Neural cell (in vitro differentiated cells): ENCODE measurements around the gene CACNA1C. TPM values are rescaled to one million over a fixed set of nuclear protein-coding genes. Genes with fewer than 3 reads are reported as not detected.

Experiments
- H2AFZ ChIP-seq: fragments of 200-600, 300-800 bp; sonication (generic), shearing (Covaris generic); 2 replicates; pipeline ENCODE4 v1.6.0; 2014; ENCODE audit warnings: low read depth, mild to moderate bottlenecking, antibody characterized with exemption, low read length, moderate library complexity
- H3F3A ChIP-seq: fragments of 200-600 bp; shearing (Covaris generic); 2 replicates; pipeline ENCODE4 v1.6.1; 2016; ENCODE audit warnings: mild to moderate bottlenecking, moderate library complexity, mixed read lengths, antibody characterized with exemption, low read length; ENCODE audit not compliant: insufficient read depth, poor library complexity, severe bottlenecking
- H3K27ac ChIP-seq: fragments of 200-600, 300-800 bp; sonication (generic), shearing (Covaris generic); 2 replicates; pipeline ENCODE4 v1.5.1; 2014; ENCODE audit warnings: mild to moderate bottlenecking, low read length, moderate library complexity
- H3K27me3 ChIP-seq: fragments of 300-800, 200-600 bp; sonication (generic), shearing (Covaris generic); 2 replicates; pipeline ENCODE4 v1.6.0; 2014; ENCODE audit warnings: mild to moderate bottlenecking, low read depth, low read length, moderate library complexity; ENCODE audit not compliant: insufficient read depth
- H3K36me3 ChIP-seq: fragments of 300-800, 200-600 bp; sonication (generic), shearing (Covaris generic); 2 replicates; pipeline ENCODE4 v1.5.1; 2014; ENCODE audit warnings: mild to moderate bottlenecking, antibody characterized with exemption, low read length, moderate library complexity; ENCODE audit not compliant: insufficient read depth
- H3K4me2 ChIP-seq: fragments of 300-800, 200-600 bp; sonication (generic), shearing (Covaris generic); 2 replicates; pipeline ENCODE4 v1.6.0; 2014; ENCODE audit warnings: mild to moderate bottlenecking, low read length
- H3K4me3 ChIP-seq: fragments of 300-800, 200-600 bp; sonication (generic), shearing (Covaris generic); 2 replicates; pipeline ENCODE4 v1.5.1; 2014; ENCODE audit warnings: mild to moderate bottlenecking, low read length, moderate library complexity
- H3K79me2 ChIP-seq: fragments of 200-600 bp; shearing (Covaris generic); replicated peaks from 2 replicates; pipeline ENCODE4 v1.6.0; 2014; ENCODE audit warnings: mild to moderate bottlenecking, low read length, moderate library complexity; ENCODE audit not compliant: insufficient read depth
- H3K9ac ChIP-seq: fragments of 300-800, 200-600 bp; sonication (generic), shearing (Covaris generic); 2 replicates; pipeline ENCODE4 v1.6.1; 2016; ENCODE audit warnings: mild to moderate bottlenecking, low read length, mixed read lengths
- H3K9me2 ChIP-seq: fragments of 200-600 bp; shearing (Covaris generic); 2 replicates; pipeline ENCODE4 v1.6.1; 2016; ENCODE audit warnings: mild to moderate bottlenecking, low read length, mixed read lengths; ENCODE audit not compliant: insufficient read depth
- H3K9me3 ChIP-seq: fragments of 200-600, 300-800 bp; sonication (generic), shearing (Covaris generic); 2 replicates; pipeline ENCODE4 v1.6.1; 2016; ENCODE audit warnings: mild to moderate bottlenecking, mixed run types, low read length, moderate library complexity, mixed read lengths
- H4K20me1 ChIP-seq: fragments of 200-600 bp; shearing (Covaris generic); 2 replicates; pipeline ENCODE4 v1.6.1; 2016; ENCODE audit warnings: mild to moderate bottlenecking, mixed run types; ENCODE audit not compliant: insufficient read depth
- EP300 ChIP-seq: fragments of 450-650 bp; conservative IDR thresholded peaks from 2 replicates; pipeline ENCODE4 v1.6.1; 2014; ENCODE audit warnings: antibody characterized with exemption, mild to moderate bottlenecking, moderate library complexity; ENCODE audit not compliant: poor library complexity, severe bottlenecking
- EZH2 ChIP-seq: fragments of 200-600, 300-800 bp; shearing (Covaris generic), sonication (generic); IDR thresholded peaks from 2 replicates; pipeline ENCODE4 v1.6.1; 2014; ENCODE audit warnings: antibody characterized with exemption, low read length, borderline replicate concordance, mild to moderate bottlenecking; ENCODE audit not compliant: insufficient read depth, poor library complexity, severe bottlenecking
- MXI1 ChIP-seq: fragments of 450-650 bp; conservative IDR thresholded peaks from 2 replicates; pipeline ENCODE4 v1.6.1; 2014; ENCODE audit warnings: antibody characterized with exemption, mild to moderate bottlenecking; ENCODE audit not compliant: poor library complexity, severe bottlenecking
- POLR2AphosphoS5 ChIP-seq: IDR thresholded peaks from 2 replicates; pipeline ENCODE4 v1.6.1; 2012
- RAD21 ChIP-seq: fragments of 450-650 bp; conservative IDR thresholded peaks from 2 replicates; pipeline ENCODE4 v1.6.1; 2014; ENCODE audit warnings: antibody characterized with exemption, mild to moderate bottlenecking, moderate library complexity
- SMC3 ChIP-seq: fragments of 450-650 bp; conservative IDR thresholded peaks from 2 replicates; pipeline ENCODE4 v1.6.1; 2014; ENCODE audit warnings: antibody characterized with exemption, mild to moderate bottlenecking, moderate library complexity; ENCODE audit not compliant: poor library complexity
- TAF1 ChIP-seq: IDR thresholded peaks from 2 replicates; pipeline ENCODE4 v1.6.1; 2012; ENCODE audit warnings: low read depth
- polyA plus RNA-seq: library from polyadenylated mRNA; depleted of rRNA; stranded (reverse); fragments of >200 nt; gene quantifications from 2 replicates; pipeline ENCODE4 v1.2.3, GENCODE V29; 2014
- TF ChIP-seq, protein P1 (sequence below): IDR thresholded peaks from 2 replicates; pipeline ENCODE4 v1.6.1; 2012; ENCODE audit warnings: borderline replicate concordance
- TF ChIP-seq, protein P2 (sequence below): fragments of 450-650 bp; IDR thresholded peaks from 2 replicates; pipeline ENCODE4 v1.5.1; 2014; ENCODE audit warnings: antibody characterized with exemption, mild to moderate bottlenecking, moderate library complexity; ENCODE audit not compliant: poor library complexity, severe bottlenecking

Gene CACNA1C
- polyA plus RNA-seq, 1 donor from 2014 or later = 9.7 TPM

GRCh38 chr12:2677142-2677880 lies 624.5 kb downstream of the CACNA1C start:
- Histone ChIP-seq H3K27me3 (no peaks in the 10 kb centered on the region), H3K4me2 (no peak overlapping the region), H3K9me2 (no peaks in the 10 kb centered on the region), H3K36me3 (peaks cover 10% of the 10 kb centered on the region), H2AFZ (no peak overlapping the region), H3K9ac (no peak overlapping the region), H4K20me1 (no peaks in the 10 kb centered on the region), H3K4me3 (no peak overlapping the region), H3K9me3 (no peaks in the 10 kb centered on the region), H3F3A (no peaks in the 10 kb centered on the region), H3K27ac (no peak overlapping the region), H3K79me2 (no peaks in the 10 kb centered on the region)
- no peak for TF ChIP-seq EZH2
- TF ChIP-seq, protein P1, sequence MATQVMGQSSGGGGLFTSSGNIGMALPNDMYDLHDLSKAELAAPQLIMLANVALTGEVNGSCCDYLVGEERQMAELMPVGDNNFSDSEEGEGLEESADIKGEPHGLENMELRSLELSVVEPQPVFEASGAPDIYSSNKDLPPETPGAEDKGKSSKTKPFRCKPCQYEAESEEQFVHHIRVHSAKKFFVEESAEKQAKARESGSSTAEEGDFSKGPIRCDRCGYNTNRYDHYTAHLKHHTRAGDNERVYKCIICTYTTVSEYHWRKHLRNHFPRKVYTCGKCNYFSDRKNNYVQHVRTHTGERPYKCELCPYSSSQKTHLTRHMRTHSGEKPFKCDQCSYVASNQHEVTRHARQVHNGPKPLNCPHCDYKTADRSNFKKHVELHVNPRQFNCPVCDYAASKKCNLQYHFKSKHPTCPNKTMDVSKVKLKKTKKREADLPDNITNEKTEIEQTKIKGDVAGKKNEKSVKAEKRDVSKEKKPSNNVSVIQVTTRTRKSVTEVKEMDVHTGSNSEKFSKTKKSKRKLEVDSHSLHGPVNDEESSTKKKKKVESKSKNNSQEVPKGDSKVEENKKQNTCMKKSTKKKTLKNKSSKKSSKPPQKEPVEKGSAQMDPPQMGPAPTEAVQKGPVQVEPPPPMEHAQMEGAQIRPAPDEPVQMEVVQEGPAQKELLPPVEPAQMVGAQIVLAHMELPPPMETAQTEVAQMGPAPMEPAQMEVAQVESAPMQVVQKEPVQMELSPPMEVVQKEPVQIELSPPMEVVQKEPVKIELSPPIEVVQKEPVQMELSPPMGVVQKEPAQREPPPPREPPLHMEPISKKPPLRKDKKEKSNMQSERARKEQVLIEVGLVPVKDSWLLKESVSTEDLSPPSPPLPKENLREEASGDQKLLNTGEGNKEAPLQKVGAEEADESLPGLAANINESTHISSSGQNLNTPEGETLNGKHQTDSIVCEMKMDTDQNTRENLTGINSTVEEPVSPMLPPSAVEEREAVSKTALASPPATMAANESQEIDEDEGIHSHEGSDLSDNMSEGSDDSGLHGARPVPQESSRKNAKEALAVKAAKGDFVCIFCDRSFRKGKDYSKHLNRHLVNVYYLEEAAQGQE = no peak
- TF ChIP-seq RAD21 = no peak
- no peak for TF ChIP-seq MXI1

GRCh38 chr12:2678426-2678825 lies 625.6 kb downstream of the CACNA1C start:
- Histone ChIP-seq H3K4me3 (no peak overlapping the region), H4K20me1 (no peaks in the 10 kb centered on the region), H3K27ac (no peak overlapping the region), H3K9me3 (no peaks in the 10 kb centered on the region), H3K36me3 (peaks cover 7% of the 10 kb centered on the region), H3K9me2 (no peaks in the 10 kb centered on the region), H2AFZ (no peak overlapping the region), H3K79me2 (no peaks in the 10 kb centered on the region), H3K9ac (no peak overlapping the region), H3K27me3 (no peaks in the 10 kb centered on the region), H3F3A (no peaks in the 10 kb centered on the region), H3K4me2 (no peak overlapping the region)
- TF ChIP-seq TAF1 (no peak), EP300 (no peak), MXI1 (no peak), EZH2 (no peak), RAD21 (no peak), POLR2AphosphoS5 (no peak), SMC3 (no peak)
- TF ChIP-seq, protein P2, sequence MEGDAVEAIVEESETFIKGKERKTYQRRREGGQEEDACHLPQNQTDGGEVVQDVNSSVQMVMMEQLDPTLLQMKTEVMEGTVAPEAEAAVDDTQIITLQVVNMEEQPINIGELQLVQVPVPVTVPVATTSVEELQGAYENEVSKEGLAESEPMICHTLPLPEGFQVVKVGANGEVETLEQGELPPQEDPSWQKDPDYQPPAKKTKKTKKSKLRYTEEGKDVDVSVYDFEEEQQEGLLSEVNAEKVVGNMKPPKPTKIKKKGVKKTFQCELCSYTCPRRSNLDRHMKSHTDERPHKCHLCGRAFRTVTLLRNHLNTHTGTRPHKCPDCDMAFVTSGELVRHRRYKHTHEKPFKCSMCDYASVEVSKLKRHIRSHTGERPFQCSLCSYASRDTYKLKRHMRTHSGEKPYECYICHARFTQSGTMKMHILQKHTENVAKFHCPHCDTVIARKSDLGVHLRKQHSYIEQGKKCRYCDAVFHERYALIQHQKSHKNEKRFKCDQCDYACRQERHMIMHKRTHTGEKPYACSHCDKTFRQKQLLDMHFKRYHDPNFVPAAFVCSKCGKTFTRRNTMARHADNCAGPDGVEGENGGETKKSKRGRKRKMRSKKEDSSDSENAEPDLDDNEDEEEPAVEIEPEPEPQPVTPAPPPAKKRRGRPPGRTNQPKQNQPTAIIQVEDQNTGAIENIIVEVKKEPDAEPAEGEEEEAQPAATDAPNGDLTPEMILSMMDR = no peak
- TF ChIP-seq, protein P1 = no peak
